ENCODE measurements around the gene SMURF2.

SMURF2 gene

DNA sequence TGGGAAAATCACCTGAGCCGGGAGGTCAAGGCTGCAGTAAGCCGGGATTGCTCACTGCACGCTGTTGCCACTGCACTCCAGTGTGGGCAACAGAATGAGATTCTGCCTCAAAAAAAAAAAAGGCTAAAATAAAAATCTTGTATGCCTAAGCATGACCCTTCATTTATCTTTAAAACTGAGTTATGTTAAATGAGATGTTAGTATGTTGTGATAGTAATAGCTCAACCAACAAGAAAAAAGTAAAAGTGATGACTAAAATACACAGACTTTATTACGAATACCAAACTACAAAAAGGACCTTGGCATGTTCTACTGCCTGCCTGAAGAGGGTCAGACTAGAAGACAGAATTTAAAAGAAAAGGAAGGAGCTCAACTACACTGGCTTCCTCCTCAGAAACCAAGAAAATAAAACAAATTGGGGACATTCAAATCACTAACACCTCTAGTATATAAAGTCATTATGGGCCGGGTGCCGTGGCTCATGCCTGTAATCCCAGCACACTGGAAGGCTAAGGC, 4.4 kb downstream of the SMURF2 start:
- Histone ChIP-seq H3K4me3 (IDR thresholded peaks at IDR 0.05; ENCODE audit: insufficient read depth, low read depth, low read length) (no peak overlapping the region), H3K27me3 (ENCODE audit: insufficient read depth, low read depth) (no peaks in the 10 kb centered on the region), H3K9ac (no peak overlapping the region), H3K4me1 (ENCODE audit: low read depth, poor library complexity, severe bottlenecking) (peaks cover 24% of the 10 kb centered on the region), H4K20me1 (ENCODE audit: insufficient read depth) (no peaks in the 10 kb centered on the region; the same call in 1 of the 2 replicates), H2AFZ (ENCODE audit: low read depth) (no peak overlapping the region), H3K36me3 (ENCODE audit: insufficient read depth) (no peaks in the 10 kb centered on the region), H3K27ac (no peak overlapping the region), H3K4me2 (no peak overlapping the region), H3K79me2 (ENCODE audit: insufficient read depth, low read depth) (peaks cover 53% of the 10 kb centered on the region; the same call in 1 of the 2 replicates)
- TF ChIP-seq, protein P1, sequence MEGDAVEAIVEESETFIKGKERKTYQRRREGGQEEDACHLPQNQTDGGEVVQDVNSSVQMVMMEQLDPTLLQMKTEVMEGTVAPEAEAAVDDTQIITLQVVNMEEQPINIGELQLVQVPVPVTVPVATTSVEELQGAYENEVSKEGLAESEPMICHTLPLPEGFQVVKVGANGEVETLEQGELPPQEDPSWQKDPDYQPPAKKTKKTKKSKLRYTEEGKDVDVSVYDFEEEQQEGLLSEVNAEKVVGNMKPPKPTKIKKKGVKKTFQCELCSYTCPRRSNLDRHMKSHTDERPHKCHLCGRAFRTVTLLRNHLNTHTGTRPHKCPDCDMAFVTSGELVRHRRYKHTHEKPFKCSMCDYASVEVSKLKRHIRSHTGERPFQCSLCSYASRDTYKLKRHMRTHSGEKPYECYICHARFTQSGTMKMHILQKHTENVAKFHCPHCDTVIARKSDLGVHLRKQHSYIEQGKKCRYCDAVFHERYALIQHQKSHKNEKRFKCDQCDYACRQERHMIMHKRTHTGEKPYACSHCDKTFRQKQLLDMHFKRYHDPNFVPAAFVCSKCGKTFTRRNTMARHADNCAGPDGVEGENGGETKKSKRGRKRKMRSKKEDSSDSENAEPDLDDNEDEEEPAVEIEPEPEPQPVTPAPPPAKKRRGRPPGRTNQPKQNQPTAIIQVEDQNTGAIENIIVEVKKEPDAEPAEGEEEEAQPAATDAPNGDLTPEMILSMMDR (conservative IDR thresholded peaks at IDR 0.05; ENCODE audit: low read depth, low read length), result no peak

DNA sequence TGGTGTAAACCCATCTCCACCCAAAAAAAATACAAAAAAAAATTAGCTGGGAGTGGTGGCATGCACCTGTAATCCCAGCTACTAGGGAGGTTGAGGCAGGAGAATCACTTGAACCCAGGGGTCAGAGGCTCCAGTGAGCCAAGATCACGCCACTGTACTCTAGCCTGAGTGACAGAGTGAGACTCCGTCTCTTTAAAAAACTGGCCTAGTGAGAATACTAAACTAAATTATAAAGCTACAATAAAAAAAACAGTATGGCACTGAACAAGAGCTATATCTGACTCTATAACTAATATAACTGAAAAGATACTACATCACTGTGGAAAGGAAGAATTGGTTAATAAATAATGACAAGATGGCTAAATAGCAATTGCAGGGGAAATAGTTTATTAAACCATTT, 6.4 kb downstream of the SMURF2 start:
- Histone ChIP-seq H3K4me1 (ENCODE audit: low read depth, poor library complexity, severe bottlenecking) (peaks cover 23% of the 10 kb centered on the region), H3K27me3 (ENCODE audit: insufficient read depth, low read depth) (no peaks in the 10 kb centered on the region), H3K4me3 (IDR thresholded peaks at IDR 0.05; ENCODE audit: insufficient read depth, low read depth, low read length) (no peak overlapping the region), H2AFZ (ENCODE audit: low read depth) (no peak overlapping the region), H3K79me2 (ENCODE audit: insufficient read depth, low read depth) (peaks cover 53% of the 10 kb centered on the region; the same call in 1 of the 2 replicates), H3K4me2 (no peak overlapping the region), H3K9ac (no peak overlapping the region), H3K36me3 (ENCODE audit: insufficient read depth) (no peaks in the 10 kb centered on the region), H3K27ac (no peak overlapping the region), H4K20me1 (ENCODE audit: insufficient read depth) (no peaks in the 10 kb centered on the region; the same call in 1 of the 2 replicates)
- TF ChIP-seq, protein P1 (conservative IDR thresholded peaks at IDR 0.05; ENCODE audit: low read depth, low read length), result no peak

DNA sequence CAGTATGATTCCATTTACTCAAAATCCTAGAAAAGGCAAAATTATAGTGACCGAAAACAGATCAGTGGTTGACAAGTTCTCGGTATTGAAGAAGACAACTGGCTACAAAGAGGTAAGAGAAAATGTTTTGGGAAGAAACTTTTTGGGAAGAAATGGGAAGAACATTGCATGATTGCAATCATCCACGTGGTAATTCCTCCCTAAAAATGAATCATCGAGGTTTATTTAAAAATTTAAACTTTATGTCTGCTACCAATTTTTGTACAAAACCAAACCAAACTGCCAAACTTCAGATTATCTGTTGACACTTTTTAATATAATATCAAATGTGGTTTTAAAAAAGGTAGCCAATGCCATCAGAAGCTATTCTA, 8.1 kb downstream of the SMURF2 start:
- H3K36me3 ChIP-seq (ENCODE audit: insufficient read depth), result no peaks in the 10 kb centered on the region
- no peak overlapping the region for H3K4me2 ChIP-seq
- H2AFZ ChIP-seq (ENCODE audit: low read depth), result no peak overlapping the region
- no peak overlapping the region for H3K27ac ChIP-seq
- TF ChIP-seq, protein P1 (conservative IDR thresholded peaks at IDR 0.05; ENCODE audit: low read depth, low read length), result no peak
- no peaks in the 10 kb centered on the region for H4K20me1 ChIP-seq (ENCODE audit: insufficient read depth)
- peaks cover 24% of the 10 kb centered on the region for H3K4me1 ChIP-seq (ENCODE audit: low read depth, poor library complexity, severe bottlenecking)
- H3K9ac ChIP-seq, result no peak overlapping the region
- no peak overlapping the region for H3K4me3 ChIP-seq (IDR thresholded peaks at IDR 0.05; ENCODE audit: insufficient read depth, low read depth, low read length)
- peaks cover 41% of the 10 kb centered on the region; the same call in 1 of the 2 replicates for H3K79me2 ChIP-seq (ENCODE audit: insufficient read depth, low read depth)
- H3K27me3 ChIP-seq (ENCODE audit: insufficient read depth, low read depth), result no peaks in the 10 kb centered on the region

DNA sequence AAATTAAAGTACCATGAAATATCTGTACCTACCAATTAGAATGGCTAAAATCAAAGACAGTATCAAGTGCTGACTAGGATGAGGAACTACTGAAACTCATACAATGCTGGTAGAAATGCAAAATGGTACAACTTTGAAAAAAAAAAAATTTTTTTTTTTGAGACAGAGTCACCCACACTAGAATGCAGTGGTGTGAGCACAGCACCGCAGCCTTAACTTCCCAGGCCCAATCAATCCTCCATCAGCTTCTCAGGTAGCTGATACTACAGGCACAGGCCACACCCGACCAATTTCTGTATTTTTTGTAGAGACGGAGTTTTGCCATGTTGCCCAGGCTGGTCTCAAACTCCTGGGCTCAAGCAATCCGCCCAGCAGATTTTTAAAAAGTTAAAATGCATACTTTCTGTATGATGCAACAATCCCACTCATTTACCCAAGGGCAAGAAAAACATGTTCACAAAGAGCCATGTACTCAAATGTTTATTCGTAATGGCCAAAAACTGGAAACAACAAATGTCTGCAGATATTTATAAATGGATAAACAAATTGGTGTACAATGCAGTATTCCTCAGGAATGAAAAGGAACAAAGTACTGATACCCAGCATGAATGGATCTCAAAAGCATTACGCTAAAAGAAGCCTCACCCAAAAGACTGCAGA, 8.7 kb downstream of the SMURF2 start:
- Histone ChIP-seq H3K27ac (no peak overlapping the region), H2AFZ (ENCODE audit: low read depth) (no peak overlapping the region), H3K79me2 (ENCODE audit: insufficient read depth, low read depth) (peaks cover 42% of the 10 kb centered on the region; the same call in 1 of the 2 replicates)

More for the DNA sequence above, 8.7 kb downstream of the SMURF2 start:
- Histone ChIP-seq H4K20me1 (ENCODE audit: insufficient read depth) (no peaks in the 10 kb centered on the region), H3K4me3 (IDR thresholded peaks at IDR 0.05; ENCODE audit: insufficient read depth, low read depth, low read length) (no peak overlapping the region), H3K4me1 (ENCODE audit: low read depth, poor library complexity, severe bottlenecking) (peaks cover 29% of the 10 kb centered on the region), H3K9ac (no peak overlapping the region), H3K27me3 (ENCODE audit: insufficient read depth, low read depth) (no peaks in the 10 kb centered on the region), H3K36me3 (ENCODE audit: insufficient read depth) (no peaks in the 10 kb centered on the region), H3K4me2 (no peak overlapping the region)
- TF ChIP-seq, protein P1 (conservative IDR thresholded peaks at IDR 0.05; ENCODE audit: low read depth, low read length), result no peak
